K562 (cell line): ENCODE results near the gene PARD3. TPM values are rescaled to one million over a fixed set of nuclear protein-coding genes. Genes with fewer than 3 reads are reported as not detected.

Experiments used
- ATAC-seq: fragments of 200-7000 bp; cut with Tn5 transposase; 3 replicates; pipeline ENCODE4 v1.9.1; 2020; ENCODE audit warnings: moderate library complexity
- BruUV-seq: library from RNA; stranded (reverse); fragments of 400-500 nt; replicated peaks from 2 replicates; lab custom pipeline; 2021; lab: Mats Ljungman, UMichigan
- CTCF ChIA-PET: fragments of 300-600 bp; formaldehyde crosslinking; extraction: SDS; loops from one replicate; lab custom pipeline; 2021; ENCODE audit warnings: low intra/inter-chr PET ratio; lab: Yijun Ruan, JAX
- POLR2A ChIA-PET: fragments of 300-600, 350-650 bp; sonication (Branson Sonifier 250); formaldehyde crosslinking; extraction: SDS; loops from one replicate; lab custom pipeline; 2021; ENCODE audit warnings: antibody characterized with exemption, inconsistent platforms; lab: Yijun Ruan, JAX
- DNase-seq, 4 experiments: peaks; one replicate each; pipeline versions ENCODE4 v3.0.0 to v3.0.0-alpha.2; 2011 to 2018; ENCODE audit warnings: low spot score in 3 of 4, mixed read lengths in 3 of 4; ENCODE audit errors: extremely low read depth in 1 of 4
- FAIRE-seq: peaks from 2 replicates; lab custom pipeline; 2011; peaks lifted over from hg19 to GRCh38; lab: Jason Lieb, UNC
- H2AFZ ChIP-seq: 2 replicates; pipeline ENCODE4 v1.6.0; 2011; ENCODE audit warnings: low read depth, low read length, control low read depth, inconsistent platforms
- H3K27ac ChIP-seq: fragments of 200-600 bp; 3 replicates; pipeline ENCODE4 v1.8.0; 2011; ENCODE audit warnings: low read depth, mild to moderate bottlenecking, control low read depth, inconsistent platforms, low read length, moderate library complexity, mixed read lengths; ENCODE audit errors: extremely low read depth
- H3K27me3 ChIP-seq, 2 experiments: fragments of 300-600 bp in 1 of 2; 2 replicates in 1 of 2; 3 replicates in 1 of 2; pipeline versions ENCODE4 v1.6.0 to v1.8.0; 2011; ENCODE audit warnings: inconsistent platforms in 2 of 2, low read length in 2 of 2, mild to moderate bottlenecking in 1 of 2, mixed read lengths in 1 of 2, moderate library complexity in 1 of 2; ENCODE audit not compliant: control insufficient read depth in 2 of 2, insufficient read depth in 2 of 2
- H3K36me3 ChIP-seq: fragments of 300-600 bp; 3 replicates; pipeline ENCODE4 v1.8.0; 2011; ENCODE audit warnings: mild to moderate bottlenecking, low read length, inconsistent platforms; ENCODE audit not compliant: control insufficient read depth, insufficient read depth
- H3K4me1 ChIP-seq, 2 experiments: fragments of 200-600 bp in 1 of 2; replicated peaks in 1 of 2; 2 replicates in 1 of 2; 3 replicates in 1 of 2; pipeline versions ENCODE4 v1.5.1 to v1.8.0; 2011; ENCODE audit warnings: inconsistent platforms in 2 of 2, low read length in 2 of 2, mild to moderate bottlenecking in 1 of 2, mixed read lengths in 1 of 2, moderate library complexity in 1 of 2; ENCODE audit not compliant: control insufficient read depth in 2 of 2, insufficient read depth in 2 of 2
- H3K4me2 ChIP-seq: 2 replicates; pipeline ENCODE4 v1.6.1; 2011; ENCODE audit warnings: low read length, control low read depth, inconsistent platforms, mixed read lengths; ENCODE audit not compliant: insufficient read depth
- H3K4me3 ChIP-seq: fragments of 200-600 bp; sonication (generic), shearing (Covaris generic); 2 replicates; pipeline ENCODE4 v1.5.1; 2016; ENCODE audit warnings: control low read depth, inconsistent platforms
- H3K79me2 ChIP-seq: fragments of 200-600 bp; 3 replicates; pipeline ENCODE4 v1.8.0; 2011; ENCODE audit warnings: low read length, inconsistent platforms; ENCODE audit not compliant: control insufficient read depth, insufficient read depth
- H3K9ac ChIP-seq, 2 experiments: 2 replicates each; pipeline versions ENCODE4 v1.6.0 to v1.6.1; 2011; ENCODE audit warnings: low read depth in 2 of 2, low read length in 2 of 2, control low read depth in 1 of 2, inconsistent platforms in 1 of 2, mild to moderate bottlenecking in 1 of 2, mixed read lengths in 1 of 2; ENCODE audit not compliant: insufficient read depth in 1 of 2
- H3K9me1 ChIP-seq: one replicate; pipeline ENCODE4 v1.6.0; 2011; ENCODE audit warnings: inconsistent platforms, mild to moderate bottlenecking, low read length, moderate library complexity; ENCODE audit not compliant: control insufficient read depth, insufficient read depth
- H3K9me3 ChIP-seq: replicated peaks from 2 replicates; pipeline ENCODE4 v1.5.1; 2011; ENCODE audit warnings: low read depth, low read length, inconsistent platforms; ENCODE audit not compliant: control insufficient read depth, insufficient read depth
- H4K20me1 ChIP-seq: replicated peaks from 2 replicates; pipeline ENCODE4 v1.6.1; 2011; ENCODE audit warnings: low read length, inconsistent platforms, mixed read lengths; ENCODE audit not compliant: control insufficient read depth, insufficient read depth
- CTCFL ChIP-seq: IDR thresholded peaks from 2 replicates; pipeline ENCODE4 v1.6.1; 2011; ENCODE audit warnings: borderline replicate concordance, low read depth, mild to moderate bottlenecking, moderate library complexity, low read length; ENCODE audit not compliant: insufficient read depth, poor library complexity, severe bottlenecking
- CUX1 ChIP-seq: fragments of 200-800 bp; sonication (Bioruptor generic); IDR thresholded peaks from 2 replicates; pipeline ENCODE4 v1.6.1; 2016; ENCODE audit warnings: missing genetic modification characterization, missing compliant biosample characterization
- FOXJ2 ChIP-seq: fragments of 200-800 bp; sonication (Bioruptor generic); IDR thresholded peaks from 2 replicates; pipeline ENCODE4 v1.6.1; 2016; ENCODE audit warnings: missing genetic modification characterization, missing compliant biosample characterization
- MAFG ChIP-seq: fragments of 450-650 bp; conservative IDR thresholded peaks from 2 replicates; pipeline ENCODE4 v1.6.1; 2016; ENCODE audit warnings: missing genetic modification characterization, missing compliant biosample characterization
- MLX ChIP-seq, 2 experiments: fragments of 450-650 bp in 1 of 2; sonication (generic) in 1 of 2; formaldehyde crosslinking; conservative IDR thresholded peaks; 2 replicates each; pipeline versions ENCODE4 v1.4.0 to v1.8.1; 2020 to 2022; ENCODE audit warnings: mild to moderate bottlenecking in 1 of 2, missing genetic modification reagents in 1 of 2
- NFE2L1 ChIP-seq: fragments of 450-650 bp; IDR thresholded peaks from 2 replicates; pipeline ENCODE4 v1.6.1; 2016; ENCODE audit warnings: missing genetic modification characterization, low read depth, mild to moderate bottlenecking, missing compliant biosample characterization, moderate library complexity, borderline replicate concordance
- PHB2 ChIP-seq: fragments of 450-650 bp; IDR thresholded peaks from 2 replicates; pipeline ENCODE4 v1.6.1; 2017; ENCODE audit warnings: low read depth
- PRMT5 ChIP-seq: sonication (generic); formaldehyde crosslinking; IDR thresholded peaks from 2 replicates; pipeline ENCODE4 v1.5.0; 2020; ENCODE audit warnings: missing genetic modification reagents
- PTTG1 ChIP-seq: fragments of 450-650 bp; IDR thresholded peaks from 2 replicates; pipeline ENCODE4 v1.6.1; 2016; ENCODE audit warnings: low read depth, mild to moderate bottlenecking, missing genetic modification characterization, missing compliant biosample characterization
- RFX7 ChIP-seq: fragments of 250-450 bp; sonication (Bioruptor Pico); IDR thresholded peaks from 2 replicates; pipeline ENCODE4 v1.5.1; 2021; ENCODE audit warnings: mild to moderate bottlenecking
- RNF2 ChIP-seq: sonication (generic); IDR thresholded peaks from 2 replicates; pipeline ENCODE4 v1.6.1; 2016
- TOE1 ChIP-seq, 2 experiments: fragments of 450-650 bp in 1 of 2; sonication (generic) in 1 of 2; formaldehyde crosslinking in 1 of 2; IDR thresholded peaks; 2 replicates each; pipeline versions ENCODE4 v1.7.1 to v1.8.0; 2016 to 2022; ENCODE audit warnings: borderline replicate concordance in 2 of 2, mild to moderate bottlenecking in 2 of 2, antibody characterized with exemption in 1 of 2, inconsistent platforms in 1 of 2, low read depth in 1 of 2, missing genetic modification reagents in 1 of 2, moderate library complexity in 1 of 2
- TRIM28 ChIP-seq: fragments of 450-650 bp; IDR thresholded peaks from 2 replicates; pipeline ENCODE4 v1.6.1; 2017
- ZNF133 ChIP-seq: fragments of 250-450 bp; sonication (Bioruptor Pico); IDR thresholded peaks from 2 replicates; pipeline ENCODE4 v1.4.0; 2020; ENCODE audit warnings: mild to moderate bottlenecking
- ZNF184 ChIP-seq: sonication (generic); formaldehyde crosslinking; IDR thresholded peaks from 2 replicates; pipeline ENCODE4 v1.5.0; 2020; ENCODE audit warnings: missing genetic modification reagents
- WGBS: fragments of 100-300 bp; shearing (Covaris generic); methylation state at CpG from one replicate; pipeline ENCODE4 v1.1.6; 2016; ENCODE audit warnings: low coverage, mixed read lengths; ENCODE audit not compliant: insufficient coverage; ENCODE audit errors: missing lambda C conversion rate; 5-methylcytosine and 5-hydroxymethylcytosine counted together
- in situ Hi-C: fragments of 300-500 bp; cut with MboI; formaldehyde crosslinking; loops from 4 replicates; pipeline ENCODE4 v1.15.0; 2018; ENCODE audit warnings: inconsistent platforms, mixed read lengths
- intact Hi-C: fragments of 100-400 bp; cut with micrococcal nuclease; formaldehyde crosslinking; loops from 2 replicates; pipeline ENCODE4 v1.14.2; 2022
- polyA plus RNA-seq, 8 experiments: library from polyadenylated mRNA; depleted of rRNA in 4 of 8; stranded (reverse) in 5 of 8; unstranded in 3 of 8; fragments of >200 nt; fragmentation: Nextera tagmentation in 2 of 8; fragmentation: Illumina TruSeq in 1 of 8; extraction: Ambion mirVana in 2 of 8; extraction: Trizol in 1 of 8; gene quantifications; 2 replicates each; pipeline versions ENCODE4 v1.2.1 to v1.2.3, GENCODE V29; 2011 to 2014; ENCODE audit warnings: inconsistent platforms in 1 of 8, missing spikeins in 1 of 8
- total RNA-seq, 7 experiments: library from RNA; depleted of rRNA in 6 of 7; stranded (reverse); fragments of >200 nt in 6 of 7; fragmentation: Illumina TruSeq in 2 of 7; extraction: Trizol in 2 of 7; gene quantifications; 2 replicates each; pipeline versions ENCODE4 v1.2.1 to v1.2.3, GENCODE V29; 2011 to 2021; ENCODE audit warnings: low replicate concordance in 1 of 7

Gene PARD3
- total and polyA plus RNA-seq, 9 of the 15 experiments (the other 6 are each of a cell fraction or from before 2014, with no cell fraction given): 2.7 to 11.7 (median 7.7) TPM

GRCh38 chr10:34106356-34106885, 708.7 kb downstream of the PARD3 start:
- no peak overlapping the region for H3K4me2 ChIP-seq
- BruUV-seq: no TSS peak
- DNase-seq (no peak), ATAC-seq (no peak), FAIRE-seq (no peak)
- ChIA-PET POLR2A (interaction anchor here (0.7 kb wide), 1 partner anchor 105 kb away, joined by 3 read pairs; no protein-coding TSS in a partner anchor), CTCF (no interaction called here)
- no peaks in the 10 kb centered on the region for H3K4me1 ChIP-seq
- no peak overlapping the region for H3K27ac ChIP-seq
- no peak overlapping the region for H3K9ac ChIP-seq
- no peaks in the 10 kb centered on the region for H3K9me1 ChIP-seq
- intact Hi-C loops (no loop called here), in situ Hi-C loops (no loop called here)
- no peaks in the 10 kb centered on the region for H3K9me3 ChIP-seq
- no peaks in the 10 kb centered on the region for H3K79me2 ChIP-seq
- WGBS: 3% methylated on average over 7 of the region's 7 CpGs
- H2AFZ ChIP-seq: no peak overlapping the region
- no peaks in the 10 kb centered on the region for H3K36me3 ChIP-seq
- no peaks in the 10 kb centered on the region for H4K20me1 ChIP-seq
- peaks cover 6 to 33% of the 10 kb centered on the region in 2 experiments; a peak in 3 of 5 replicates for H3K27me3 ChIP-seq
- H3K4me3 ChIP-seq: no peak overlapping the region
- no peak for TF ChIP-seq PRMT5
- TF ChIP-seq MAFG (tag): no peak
- TF ChIP-seq RNF2: no peak
- no peak for TF ChIP-seq TRIM28
- TF ChIP-seq NFE2L1: no peak
- no peak for TF ChIP-seq ZNF184
- no peak for TF ChIP-seq TOE1 (IDR thresholded peaks at IDR 0.05; ENCODE audit: borderline replicate concordance)
- TF ChIP-seq TOE1 (CRISPR knock-in tag; IDR thresholded peaks at IDR 0.05; ENCODE audit: borderline replicate concordance, low read depth): no peak
- no peak for TF ChIP-seq PHB2
- TF ChIP-seq CUX1 (CRISPR knock-in tag): no peak
- TF ChIP-seq PTTG1 (tag): no peak
- TF ChIP-seq MLX (CRISPR knock-in tag; conservative IDR thresholded peaks at IDR 0.05): no peak
- TF ChIP-seq ZNF133 (CRISPR knock-in tag): no peak
- TF ChIP-seq CTCFL: no peak
- TF ChIP-seq RFX7: no peak
- TF ChIP-seq FOXJ2 (tag): no peak
